Choroid plexus epithelial cell (primary cell): Measurements from ENCODE around the gene PNPLA6.

Experiments
- DNase-seq: peaks from one replicate; pipeline ENCODE4 v3.0.0-alpha.2; 2010; ENCODE audit warnings: low read depth
- H3K4me3 ChIP-seq: 2 replicates; pipeline ENCODE4 v1.5.1; 2011; ENCODE audit warnings: low read depth, mild to moderate bottlenecking, control low read depth, low read length, moderate library complexity
- TF ChIP-seq, protein P1 (sequence below): conservative IDR thresholded peaks from 2 replicates; pipeline ENCODE4 v1.5.1; 2011; ENCODE audit warnings: low read depth, mild to moderate bottlenecking, control low read depth, inconsistent platforms, low read length, moderate library complexity

Gene PNPLA6

DNA sequence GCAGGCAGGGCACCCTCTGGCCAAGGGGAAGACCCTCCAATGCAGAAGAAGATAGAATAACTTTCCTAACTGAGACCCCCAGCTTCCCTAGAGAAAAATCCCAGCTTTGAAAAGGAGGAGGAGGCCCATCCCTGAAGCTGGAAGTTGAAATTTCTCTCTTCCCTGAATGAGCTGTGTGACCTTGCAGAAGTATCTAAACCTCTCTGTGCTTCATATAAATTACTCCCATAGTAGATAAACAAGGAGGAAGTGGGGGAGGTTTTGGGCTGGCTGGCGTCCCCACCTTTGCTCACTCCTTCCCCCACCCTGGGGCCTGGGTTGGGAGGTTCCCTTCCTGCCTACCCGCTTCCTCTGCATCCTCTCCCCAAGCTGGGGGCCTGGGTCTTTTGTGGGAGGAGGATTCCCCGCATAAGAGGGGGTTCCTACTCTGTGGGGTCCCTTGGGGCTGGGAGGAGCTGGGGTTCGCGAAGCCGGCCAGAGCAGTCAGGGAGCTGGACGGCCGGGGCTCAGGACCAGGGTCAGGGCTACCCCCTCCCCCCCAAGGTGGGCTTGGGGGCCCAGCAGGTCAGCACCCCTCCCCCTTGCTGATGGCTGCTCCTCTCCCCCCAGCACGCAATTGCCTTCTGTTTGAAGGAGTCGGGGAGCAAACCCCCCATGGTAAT is 71.8 kb downstream of the PNPLA6 start:
- H3K4me3 ChIP-seq = no peak overlapping the region
- DNase-seq = no peak
- TF ChIP-seq, protein P1, sequence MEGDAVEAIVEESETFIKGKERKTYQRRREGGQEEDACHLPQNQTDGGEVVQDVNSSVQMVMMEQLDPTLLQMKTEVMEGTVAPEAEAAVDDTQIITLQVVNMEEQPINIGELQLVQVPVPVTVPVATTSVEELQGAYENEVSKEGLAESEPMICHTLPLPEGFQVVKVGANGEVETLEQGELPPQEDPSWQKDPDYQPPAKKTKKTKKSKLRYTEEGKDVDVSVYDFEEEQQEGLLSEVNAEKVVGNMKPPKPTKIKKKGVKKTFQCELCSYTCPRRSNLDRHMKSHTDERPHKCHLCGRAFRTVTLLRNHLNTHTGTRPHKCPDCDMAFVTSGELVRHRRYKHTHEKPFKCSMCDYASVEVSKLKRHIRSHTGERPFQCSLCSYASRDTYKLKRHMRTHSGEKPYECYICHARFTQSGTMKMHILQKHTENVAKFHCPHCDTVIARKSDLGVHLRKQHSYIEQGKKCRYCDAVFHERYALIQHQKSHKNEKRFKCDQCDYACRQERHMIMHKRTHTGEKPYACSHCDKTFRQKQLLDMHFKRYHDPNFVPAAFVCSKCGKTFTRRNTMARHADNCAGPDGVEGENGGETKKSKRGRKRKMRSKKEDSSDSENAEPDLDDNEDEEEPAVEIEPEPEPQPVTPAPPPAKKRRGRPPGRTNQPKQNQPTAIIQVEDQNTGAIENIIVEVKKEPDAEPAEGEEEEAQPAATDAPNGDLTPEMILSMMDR = no peak

DNA sequence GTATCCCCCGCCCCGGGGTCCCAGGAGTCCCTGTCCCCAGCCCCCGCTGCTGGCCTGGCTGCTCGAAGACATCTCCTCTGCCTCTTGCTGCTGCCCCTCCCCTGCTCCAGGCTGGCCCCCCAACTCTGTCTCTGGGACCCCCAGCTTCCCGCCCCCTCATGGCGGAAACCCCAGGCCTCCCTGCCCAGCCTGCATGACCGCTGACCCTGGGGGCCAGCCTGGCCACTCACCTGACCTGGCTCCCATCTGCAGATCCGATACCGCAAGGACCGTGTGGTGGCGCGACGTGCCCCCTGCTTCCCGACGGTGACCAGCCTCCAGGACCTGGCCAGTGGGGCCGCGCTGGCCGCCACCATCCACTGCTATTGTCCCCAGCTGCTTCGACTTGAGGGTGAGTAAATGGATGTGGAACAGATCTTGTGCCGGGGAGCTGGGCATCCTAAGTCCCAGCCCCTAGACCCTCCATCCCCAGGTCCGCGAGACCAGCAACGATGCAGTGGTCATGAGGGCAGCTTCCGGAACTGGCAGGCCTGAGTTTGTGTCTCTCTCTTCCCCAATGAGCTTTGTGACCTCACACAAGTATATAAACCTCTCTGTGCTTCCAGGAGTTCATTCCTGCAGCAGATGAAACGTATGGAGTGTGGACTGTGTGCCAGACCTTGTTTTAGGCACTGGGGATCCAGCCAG is 72.5 kb downstream of the PNPLA6 start:
- TF ChIP-seq, protein P1 = no peak
- no peak overlapping the region for H3K4me3 ChIP-seq
- DNase-seq = no peak

DNA sequence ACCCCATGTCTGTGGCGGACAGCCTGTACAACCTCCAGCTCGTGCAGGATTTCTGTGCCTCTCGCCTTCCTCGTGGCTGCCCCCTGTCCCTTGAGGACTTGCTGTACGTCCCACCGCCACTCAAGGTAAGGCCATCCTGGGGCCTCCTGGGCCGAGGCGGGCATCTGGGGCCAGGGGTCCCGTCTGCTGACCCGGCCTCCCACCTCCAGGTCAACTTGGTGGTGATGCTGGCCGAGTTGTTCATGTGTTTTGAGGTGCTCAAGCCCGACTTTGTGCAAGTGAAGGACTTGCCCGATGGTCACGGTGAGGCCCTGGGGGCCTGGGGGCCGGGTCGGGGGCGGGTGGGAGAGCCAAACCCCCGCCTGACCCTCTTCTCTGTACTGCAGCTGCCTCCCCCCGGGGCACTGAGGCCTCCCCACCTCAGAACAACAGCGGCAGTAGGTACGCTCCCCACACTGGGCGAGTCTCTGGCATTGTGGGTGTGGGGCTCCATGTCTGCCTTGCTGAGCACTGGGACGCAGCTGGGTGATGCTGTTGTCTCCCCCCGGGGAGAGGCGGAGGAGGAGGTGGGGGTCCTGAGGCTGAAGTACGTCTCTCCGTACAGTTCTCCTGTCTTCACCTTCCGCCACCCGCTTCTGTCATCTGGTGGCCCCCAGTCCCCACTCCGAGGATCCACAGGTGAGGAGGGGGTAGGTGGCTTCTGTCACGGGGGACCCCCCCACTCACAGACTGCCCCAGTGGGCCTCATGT is 75.1 kb downstream of the PNPLA6 start:
- no peak overlapping the region for H3K4me3 ChIP-seq
- TF ChIP-seq, protein P1 = no peak

More for the DNA sequence above, 75.1 kb downstream of the PNPLA6 start:
- no peak for DNase-seq
